Body of pancreas (tissue), 4 donors: Measurements from ENCODE around the gene STX19. TPM values are rescaled to one million over a fixed set of nuclear protein-coding genes. Genes with fewer than 3 reads are reported as not detected.

Source experiments
- ATAC-seq: fragments of 150-250 bp; one replicate; pipeline ENCODE4 v1.9.1; 2016
- DNase-seq, 4 donors: peaks; one replicate each; pipeline ENCODE4 v3.0.0-alpha.2; 2019
- H3K27ac ChIP-seq, 4 donors: fragments of 200-600 bp; sonication (generic); 1 replicate in 3 of 4; 2 replicates in 1 of 4; pipeline versions ENCODE4 v1.5.1 to v1.6.1; 2016 to 2019; ENCODE audit warnings: mild to moderate bottlenecking in 1 of 4, mixed read lengths in 1 of 4, moderate library complexity in 1 of 4
- H3K27me3 ChIP-seq, 2 donors: fragments of 200-600 bp; sonication (generic); one replicate each; pipeline ENCODE4 v1.6.0; 2016; ENCODE audit warnings: mild to moderate bottlenecking in 1 of 2
- H3K36me3 ChIP-seq, 2 donors: fragments of 200-600 bp; sonication (generic); replicated peaks in 1 of 2; 2 replicates each; pipeline ENCODE4 v1.5.1; 2016; ENCODE audit warnings: low read depth in 2 of 2; ENCODE audit not compliant: insufficient read depth in 1 of 2
- H3K4me1 ChIP-seq: fragments of 200-600 bp; sonication (generic); one replicate; pipeline ENCODE4 v1.6.0; 2016
- H3K4me3 ChIP-seq, 2 donors: fragments of 200-600 bp; sonication (generic); 1 replicate in 1 of 2; 2 replicates in 1 of 2; pipeline ENCODE4 v1.5.1; 2016 to 2019
- H3K9me3 ChIP-seq, 3 donors: fragments of 200-600 bp; sonication (generic); 1 replicate in 2 of 3; 2 replicates in 1 of 3; pipeline ENCODE4 v1.5.1; 2016
- CTCF ChIP-seq, 7 experiments: fragments of 450-650 bp in 4 of 7; fragments of 200-600 bp in 3 of 7; sonication (generic) in 3 of 7; IDR thresholded peaks; one replicate each; pipeline ENCODE4 v1.5.1; 2016 to 2019; ENCODE audit warnings: antibody characterized with exemption in 7 of 7
- POLR2A ChIP-seq, 3 donors: fragments of 450-650 bp; IDR thresholded peaks; one replicate each; pipeline ENCODE4 v1.6.1; 2016; ENCODE audit warnings: antibody characterized with exemption in 3 of 3, mild to moderate bottlenecking in 2 of 3
- WGBS, 2 donors: methylation state at CpG; one replicate each; pipeline ENCODE4 v1.1.5; 2017; 5-methylcytosine and 5-hydroxymethylcytosine counted together
- intact Hi-C: fragments of 100-400 bp; cut with DNase I; formaldehyde crosslinking; loops from one replicate; pipeline ENCODE4 v1.15.1; 2023
- total RNA-seq, 2 donors: library from RNA; depleted of rRNA; stranded (reverse); fragments of >200 nt; gene quantifications; one replicate each; pipeline ENCODE4 v1.1.0, GENCODE V29; 2016

STX19 gene
- total RNA-seq, 2 donors from 2014 or later: 0.66 to 2.1 TPM

- no peaks in the 10 kb centered on the region for H3K27me3 ChIP-seq
- no peak overlapping the region for H3K27ac ChIP-seq
- 1% methylated on average over 4 of the region's 4 CpGs for WGBS, 2 donors
- DNase-seq: peak in 1 of 4 donors; percentile 14
- intact Hi-C loops: no loop called here
- peak; percentile 65 to 89 (median 84) for TF ChIP-seq CTCF (IDR thresholded peaks at IDR 0.05)
- no peak for TF ChIP-seq POLR2A (IDR thresholded peaks at IDR 0.05)
- H3K36me3 ChIP-seq: no peaks in the 10 kb centered on the region
- H3K9me3 ChIP-seq: no peaks in the 10 kb centered on the region
- ATAC-seq: peak; percentile 77
- H3K4me1 ChIP-seq: peaks cover 23% of the 10 kb centered on the region
- H3K4me3 ChIP-seq: no peak overlapping the region
Measured at GRCh38 chr3:94004301-94004910, 24.0 kb downstream of the STX19 start.

- DNase-seq (no peak), ATAC-seq (no peak)
- no peak for TF ChIP-seq CTCF (IDR thresholded peaks at IDR 0.05)
- TF ChIP-seq POLR2A (IDR thresholded peaks at IDR 0.05): no peak
- no peaks in the 10 kb centered on the region for H3K9me3 ChIP-seq
- H3K36me3 ChIP-seq: no peaks in the 10 kb centered on the region
- 77 to 79% methylated on average over 3 of the region's 3 CpGs for WGBS, 2 donors
- no peak overlapping the region for H3K27ac ChIP-seq
- intact Hi-C loops: no loop called here
- no peaks in the 10 kb centered on the region for H3K27me3 ChIP-seq
- peaks cover 4% of the 10 kb centered on the region for H3K4me1 ChIP-seq
- H3K4me3 ChIP-seq: no peak overlapping the region
Measured at GRCh38 chr3:94001827-94002495, 26.4 kb downstream of the STX19 start.

GRCh38 chr3:94001191-94001590 is 27.2 kb downstream of the STX19 start:
- intact Hi-C loops: no loop called here
- Histone ChIP-seq H3K4me3 (no peak overlapping the region), H3K27me3 (no peaks in the 10 kb centered on the region), H3K27ac (no peak overlapping the region), H3K4me1 (peaks cover 4% of the 10 kb centered on the region), H3K36me3 (no peaks in the 10 kb centered on the region), H3K9me3 (no peaks in the 10 kb centered on the region)
- TF ChIP-seq POLR2A (IDR thresholded peaks at IDR 0.05): no peak
- TF ChIP-seq CTCF (IDR thresholded peaks at IDR 0.05): no peak
- ATAC-seq (no peak), DNase-seq (no peak)
- WGBS, 2 donors: 61 to 64% methylated on average over 1 of the region's 1 CpG

- TF ChIP-seq POLR2A (IDR thresholded peaks at IDR 0.05): no peak
- no peak for TF ChIP-seq CTCF (IDR thresholded peaks at IDR 0.05)
Measured at GRCh38 chr3:93994056-93994455, 34.3 kb downstream of the STX19 start.

GRCh38 chr3:93992207-93992606 is 36.2 kb downstream of the STX19 start:
- no peaks in the 10 kb centered on the region for H3K36me3 ChIP-seq
- TF ChIP-seq CTCF (IDR thresholded peaks at IDR 0.05) (no peak), POLR2A (IDR thresholded peaks at IDR 0.05) (no peak)
- intact Hi-C loops: no loop called here
- DNase-seq (no peak), ATAC-seq (no peak)
- no peak overlapping the region for H3K4me3 ChIP-seq
- H3K4me1 ChIP-seq: no peaks in the 10 kb centered on the region
- H3K9me3 ChIP-seq: no peaks in the 10 kb centered on the region
- no peaks in the 10 kb centered on the region for H3K27me3 ChIP-seq
- H3K27ac ChIP-seq: no peak overlapping the region
- 72 to 75% methylated on average over 3 of the region's 3 CpGs for WGBS, 2 donors

More at GRCh38 chr3:93994056-93994455, 34.3 kb downstream of the STX19 start:
- Histone ChIP-seq H3K4me1 (no peaks in the 10 kb centered on the region), H3K36me3 (no peaks in the 10 kb centered on the region), H3K27ac (no peak overlapping the region), H3K4me3 (no peak overlapping the region), H3K9me3 (no peaks in the 10 kb centered on the region), H3K27me3 (no peaks in the 10 kb centered on the region)
- 75 to 82% methylated on average over 3 of the region's 3 CpGs for WGBS, 2 donors
- ATAC-seq (no peak), DNase-seq (no peak)
- intact Hi-C loops: no loop called here
